Measurements from ENCODE around the gene STX10. TPM values are rescaled to one million over a fixed set of nuclear protein-coding genes. Genes with fewer than 3 reads are reported as not detected.

Gene STX10
- total and polyA plus RNA-seq, 9 of the 15 experiments (the other 6 are each of a cell fraction or from before 2014, with no cell fraction given) = 0.51 to 66.3 (median 31.0) TPM

DNA sequence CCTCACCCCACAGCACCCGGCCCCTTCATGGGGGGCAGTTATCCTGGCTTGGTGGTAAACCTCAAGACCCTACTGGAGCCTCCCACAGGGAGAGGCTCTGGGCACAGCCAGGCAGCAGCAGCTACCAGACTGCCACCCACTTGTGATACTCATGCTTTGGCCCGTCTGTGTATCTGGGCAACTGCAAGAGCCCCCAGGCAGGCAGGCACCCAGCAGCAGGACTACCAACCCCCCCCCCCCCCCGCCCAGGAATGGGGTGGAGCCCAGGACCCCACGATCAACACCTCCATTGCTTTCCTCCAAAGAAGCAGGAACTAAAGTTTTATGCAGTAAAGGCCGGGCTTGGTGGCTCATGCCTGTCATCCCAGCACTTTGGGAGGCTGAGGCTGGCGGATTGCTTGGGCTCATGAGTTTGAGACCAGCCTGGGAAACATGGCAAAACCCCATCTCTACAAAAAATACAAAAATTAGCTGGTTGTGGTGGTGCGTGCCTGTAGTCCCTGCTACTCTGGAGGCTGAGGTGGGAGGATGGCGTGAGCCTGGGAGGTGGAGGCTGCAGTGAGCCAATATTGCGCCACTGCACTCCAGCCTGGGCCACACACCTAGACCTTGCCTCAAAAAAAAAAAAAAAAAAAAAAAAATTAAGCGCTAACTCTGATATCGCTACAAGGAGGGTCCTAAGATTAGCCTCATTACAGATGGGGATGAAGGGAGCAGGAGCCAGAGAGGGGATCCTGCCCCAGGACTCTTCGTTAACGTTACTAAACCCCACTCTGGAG, 46.4 kb downstream of the STX10 start (continued):
- TF ChIP-seq, protein P1, sequence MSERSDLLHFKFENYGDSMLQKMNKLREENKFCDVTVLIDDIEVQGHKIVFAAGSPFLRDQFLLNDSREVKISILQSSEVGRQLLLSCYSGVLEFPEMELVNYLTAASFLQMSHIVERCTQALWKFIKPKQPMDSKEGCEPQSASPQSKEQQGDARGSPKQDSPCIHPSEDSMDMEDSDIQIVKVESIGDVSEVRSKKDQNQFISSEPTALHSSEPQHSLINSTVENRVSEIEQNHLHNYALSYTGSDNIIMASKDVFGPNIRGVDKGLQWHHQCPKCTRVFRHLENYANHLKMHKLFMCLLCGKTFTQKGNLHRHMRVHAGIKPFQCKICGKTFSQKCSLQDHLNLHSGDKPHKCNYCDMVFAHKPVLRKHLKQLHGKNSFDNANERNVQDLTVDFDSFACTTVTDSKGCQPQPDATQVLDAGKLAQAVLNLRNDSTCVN (CRISPR knock-in tag; IDR thresholded peaks at IDR 0.05) = no peak
- TF ChIP-seq RFX1 (IDR thresholded peaks at IDR 0.05) (no peak), TGIF2 (CRISPR knock-in tag; IDR thresholded peaks at IDR 0.05) (no peak), ZNF717 (CRISPR knock-in tag; IDR thresholded peaks at IDR 0.05) (no peak), DACH1 (IDR thresholded peaks at IDR 0.05; ENCODE audit: partially characterized antibody) (no peak), JUNB (CRISPR knock-in tag; conservative IDR thresholded peaks at IDR 0.05) (no peak), TRIM28 (IDR thresholded peaks at IDR 0.05) (0 out of 2 replicates have a peak, but pooled peaks have one; percentile 14), TAL1 (IDR thresholded peaks at IDR 0.05) (no peak), ZNF707 (CRISPR knock-in tag; conservative IDR thresholded peaks at IDR 0.05) (no peak), HIVEP1 (CRISPR knock-in tag; IDR thresholded peaks at IDR 0.05) (peak; percentile 2; the same call in 1 of the 2 replicates), ZNF274 (IDR thresholded peaks at IDR 0.05; ENCODE audit: borderline replicate concordance, low read depth, low read length) (no peak), POLR3G (IDR thresholded peaks at IDR 0.05; ENCODE audit: extremely low read depth, insufficient read length, insufficient replicate concordance) (no peak)
- TF ChIP-seq, protein P2, sequence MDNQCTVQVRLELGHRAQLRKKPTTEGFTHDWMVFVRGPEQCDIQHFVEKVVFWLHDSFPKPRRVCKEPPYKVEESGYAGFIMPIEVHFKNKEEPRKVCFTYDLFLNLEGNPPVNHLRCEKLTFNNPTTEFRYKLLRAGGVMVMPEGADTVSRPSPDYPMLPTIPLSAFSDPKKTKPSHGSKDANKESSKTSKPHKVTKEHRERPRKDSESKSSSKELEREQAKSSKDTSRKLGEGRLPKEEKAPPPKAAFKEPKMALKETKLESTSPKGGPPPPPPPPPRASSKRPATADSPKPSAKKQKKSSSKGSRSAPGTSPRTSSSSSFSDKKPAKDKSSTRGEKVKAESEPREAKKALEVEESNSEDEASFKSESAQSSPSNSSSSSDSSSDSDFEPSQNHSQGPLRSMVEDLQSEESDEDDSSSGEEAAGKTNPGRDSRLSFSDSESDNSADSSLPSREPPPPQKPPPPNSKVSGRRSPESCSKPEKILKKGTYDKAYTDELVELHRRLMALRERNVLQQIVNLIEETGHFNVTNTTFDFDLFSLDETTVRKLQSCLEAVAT (IDR thresholded peaks at IDR 0.05) = peak in 1 of 2 experiments; percentile 80; a peak in 2 of 4 replicates
- TF ChIP-seq, protein P3, sequence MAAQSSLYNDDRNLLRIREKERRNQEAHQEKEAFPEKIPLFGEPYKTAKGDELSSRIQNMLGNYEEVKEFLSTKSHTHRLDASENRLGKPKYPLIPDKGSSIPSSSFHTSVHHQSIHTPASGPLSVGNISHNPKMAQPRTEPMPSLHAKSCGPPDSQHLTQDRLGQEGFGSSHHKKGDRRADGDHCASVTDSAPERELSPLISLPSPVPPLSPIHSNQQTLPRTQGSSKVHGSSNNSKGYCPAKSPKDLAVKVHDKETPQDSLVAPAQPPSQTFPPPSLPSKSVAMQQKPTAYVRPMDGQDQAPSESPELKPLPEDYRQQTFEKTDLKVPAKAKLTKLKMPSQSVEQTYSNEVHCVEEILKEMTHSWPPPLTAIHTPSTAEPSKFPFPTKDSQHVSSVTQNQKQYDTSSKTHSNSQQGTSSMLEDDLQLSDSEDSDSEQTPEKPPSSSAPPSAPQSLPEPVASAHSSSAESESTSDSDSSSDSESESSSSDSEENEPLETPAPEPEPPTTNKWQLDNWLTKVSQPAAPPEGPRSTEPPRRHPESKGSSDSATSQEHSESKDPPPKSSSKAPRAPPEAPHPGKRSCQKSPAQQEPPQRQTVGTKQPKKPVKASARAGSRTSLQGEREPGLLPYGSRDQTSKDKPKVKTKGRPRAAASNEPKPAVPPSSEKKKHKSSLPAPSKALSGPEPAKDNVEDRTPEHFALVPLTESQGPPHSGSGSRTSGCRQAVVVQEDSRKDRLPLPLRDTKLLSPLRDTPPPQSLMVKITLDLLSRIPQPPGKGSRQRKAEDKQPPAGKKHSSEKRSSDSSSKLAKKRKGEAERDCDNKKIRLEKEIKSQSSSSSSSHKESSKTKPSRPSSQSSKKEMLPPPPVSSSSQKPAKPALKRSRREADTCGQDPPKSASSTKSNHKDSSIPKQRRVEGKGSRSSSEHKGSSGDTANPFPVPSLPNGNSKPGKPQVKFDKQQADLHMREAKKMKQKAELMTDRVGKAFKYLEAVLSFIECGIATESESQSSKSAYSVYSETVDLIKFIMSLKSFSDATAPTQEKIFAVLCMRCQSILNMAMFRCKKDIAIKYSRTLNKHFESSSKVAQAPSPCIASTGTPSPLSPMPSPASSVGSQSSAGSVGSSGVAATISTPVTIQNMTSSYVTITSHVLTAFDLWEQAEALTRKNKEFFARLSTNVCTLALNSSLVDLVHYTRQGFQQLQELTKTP (IDR thresholded peaks at IDR 0.05; ENCODE audit: low read depth in 1 of 2, partially characterized antibody in 2 of 2) = peak in 1 of 2 experiments; percentile 40
- TF ChIP-seq, protein P4, sequence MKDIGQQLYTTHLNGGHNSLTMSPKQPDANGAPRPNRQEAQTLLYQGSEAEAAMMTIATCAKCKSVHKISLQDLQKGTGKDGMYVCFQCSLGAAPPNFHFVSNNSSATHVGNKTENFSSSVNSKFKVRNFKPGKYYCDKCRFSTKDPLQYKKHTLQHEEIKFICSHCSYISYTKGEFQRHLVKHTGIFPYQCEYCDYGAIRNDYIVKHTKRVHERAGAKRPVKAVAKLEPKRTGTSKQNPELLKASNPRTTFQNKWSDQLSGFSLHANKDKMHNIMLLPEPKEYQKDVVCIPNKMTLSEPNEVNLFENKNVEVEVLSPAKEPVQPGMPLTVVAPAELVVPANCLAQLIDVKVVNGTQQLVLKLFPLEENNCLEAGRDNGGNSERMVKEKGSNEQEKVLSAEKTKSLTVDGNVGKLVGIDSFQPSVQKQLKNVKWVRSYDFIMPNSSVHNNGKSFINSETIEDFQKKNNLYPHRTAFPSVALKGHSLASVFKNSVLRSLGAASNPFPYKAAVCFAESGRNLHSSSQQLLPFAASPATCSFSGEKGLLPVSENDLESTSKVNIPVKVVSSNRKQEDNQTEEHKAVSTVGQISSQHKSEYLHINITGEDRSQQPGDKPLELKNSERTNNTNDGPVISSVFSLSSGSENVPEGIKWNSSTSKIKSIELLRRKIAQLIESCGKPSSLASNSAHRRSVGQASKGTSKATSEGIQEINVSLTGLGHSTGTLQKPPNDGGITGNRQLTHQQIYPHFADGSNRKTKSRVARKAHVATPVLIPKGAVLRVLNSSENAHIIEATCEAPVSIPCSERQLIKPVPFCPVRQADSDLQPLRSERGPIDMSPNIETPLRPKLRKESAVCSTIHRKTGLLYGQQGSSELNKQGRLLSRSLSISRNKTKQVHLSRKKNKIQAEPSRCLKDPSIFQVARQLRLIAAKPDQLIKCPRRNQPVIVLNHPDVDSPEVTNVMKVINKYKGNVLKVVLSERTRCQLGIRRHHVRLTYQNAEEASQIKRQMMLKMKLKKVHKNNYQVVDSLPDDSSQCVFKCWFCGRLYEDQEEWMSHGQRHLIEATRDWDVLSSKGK (CRISPR knock-in tag; IDR thresholded peaks at IDR 0.05) = no peak
- TF ChIP-seq, protein P5, sequence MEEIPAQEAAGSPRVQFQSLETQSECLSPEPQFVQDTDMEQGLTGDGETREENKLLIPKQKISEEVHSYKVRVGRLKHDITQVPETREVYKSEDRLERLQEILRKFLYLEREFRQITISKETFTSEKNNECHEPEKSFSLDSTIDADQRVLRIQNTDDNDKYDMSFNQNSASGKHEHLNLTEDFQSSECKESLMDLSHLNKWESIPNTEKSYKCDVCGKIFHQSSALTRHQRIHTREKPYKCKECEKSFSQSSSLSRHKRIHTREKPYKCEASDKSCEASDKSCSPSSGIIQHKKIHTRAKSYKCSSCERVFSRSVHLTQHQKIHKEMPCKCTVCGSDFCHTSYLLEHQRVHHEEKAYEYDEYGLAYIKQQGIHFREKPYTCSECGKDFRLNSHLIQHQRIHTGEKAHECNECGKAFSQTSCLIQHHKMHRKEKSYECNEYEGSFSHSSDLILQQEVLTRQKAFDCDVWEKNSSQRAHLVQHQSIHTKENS (CRISPR knock-in tag; IDR thresholded peaks at IDR 0.05) = no peak

Data from K562 (cell line).